Measurements from ENCODE around the gene SIL1. TPM values are rescaled to one million over a fixed set of nuclear protein-coding genes. Genes with fewer than 3 reads are reported as not detected.

The SIL1 gene
- total and polyA plus RNA-seq, 8 donors: 22.2 to 83.6 (median 33.4) TPM

DNA sequence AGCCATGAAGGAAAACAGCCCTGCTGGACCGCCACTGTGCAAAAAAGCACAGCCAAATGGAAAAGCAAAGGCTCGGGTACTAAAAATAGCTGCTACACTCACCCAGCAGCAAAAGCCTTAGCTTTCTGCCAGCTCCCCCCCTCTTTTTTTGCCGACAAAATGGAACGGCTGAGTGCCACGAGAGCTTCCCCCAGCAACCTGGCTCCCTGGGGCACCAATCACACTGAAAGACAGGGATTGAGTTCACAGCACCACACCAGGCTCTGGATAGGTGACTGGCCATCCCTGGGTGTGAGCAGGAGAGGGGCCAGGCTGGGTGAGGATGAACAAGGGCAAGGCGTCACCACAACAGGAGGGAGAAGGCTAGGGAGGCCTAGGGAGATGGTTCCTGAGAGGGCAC lies 66.7 kb downstream of the SIL1 start:
- peak overlapping the region in 3 of 4 donors; percentile 3 to 7 (median 5) for H3K4me3 ChIP-seq
- H3K4me1 ChIP-seq: peaks cover 26 to 71% (median 37%) of the 10 kb centered on the region in 4 donors
- intact Hi-C loops (cut with DNase I; ENCODE audit: low total_unique reads): no loop called here
- 19 to 32% (median 27%) methylated on average over 6 of the region's 6 CpGs for WGBS, 5 donors
- peak overlapping the region; percentile 72 to 91 (median 82) for H3K27ac ChIP-seq
- TF ChIP-seq, protein P1, sequence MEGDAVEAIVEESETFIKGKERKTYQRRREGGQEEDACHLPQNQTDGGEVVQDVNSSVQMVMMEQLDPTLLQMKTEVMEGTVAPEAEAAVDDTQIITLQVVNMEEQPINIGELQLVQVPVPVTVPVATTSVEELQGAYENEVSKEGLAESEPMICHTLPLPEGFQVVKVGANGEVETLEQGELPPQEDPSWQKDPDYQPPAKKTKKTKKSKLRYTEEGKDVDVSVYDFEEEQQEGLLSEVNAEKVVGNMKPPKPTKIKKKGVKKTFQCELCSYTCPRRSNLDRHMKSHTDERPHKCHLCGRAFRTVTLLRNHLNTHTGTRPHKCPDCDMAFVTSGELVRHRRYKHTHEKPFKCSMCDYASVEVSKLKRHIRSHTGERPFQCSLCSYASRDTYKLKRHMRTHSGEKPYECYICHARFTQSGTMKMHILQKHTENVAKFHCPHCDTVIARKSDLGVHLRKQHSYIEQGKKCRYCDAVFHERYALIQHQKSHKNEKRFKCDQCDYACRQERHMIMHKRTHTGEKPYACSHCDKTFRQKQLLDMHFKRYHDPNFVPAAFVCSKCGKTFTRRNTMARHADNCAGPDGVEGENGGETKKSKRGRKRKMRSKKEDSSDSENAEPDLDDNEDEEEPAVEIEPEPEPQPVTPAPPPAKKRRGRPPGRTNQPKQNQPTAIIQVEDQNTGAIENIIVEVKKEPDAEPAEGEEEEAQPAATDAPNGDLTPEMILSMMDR (IDR thresholded peaks at IDR 0.05): no peak
- TF ChIP-seq POLR2AphosphoS5 (IDR thresholded peaks at IDR 0.05) (no peak), POLR2A (IDR thresholded peaks at IDR 0.05) (no peak), EP300 (IDR thresholded peaks at IDR 0.05) (no peak)
- DNase-seq: peak; percentile 54 to 83
- H3K36me3 ChIP-seq: peaks cover 0 to 11% (median 8%) of the 10 kb centered on the region in 4 donors
- H3K27me3 ChIP-seq: no peaks in the 10 kb centered on the region
- H3K9me3 ChIP-seq: no peaks in the 10 kb centered on the region

DNA sequence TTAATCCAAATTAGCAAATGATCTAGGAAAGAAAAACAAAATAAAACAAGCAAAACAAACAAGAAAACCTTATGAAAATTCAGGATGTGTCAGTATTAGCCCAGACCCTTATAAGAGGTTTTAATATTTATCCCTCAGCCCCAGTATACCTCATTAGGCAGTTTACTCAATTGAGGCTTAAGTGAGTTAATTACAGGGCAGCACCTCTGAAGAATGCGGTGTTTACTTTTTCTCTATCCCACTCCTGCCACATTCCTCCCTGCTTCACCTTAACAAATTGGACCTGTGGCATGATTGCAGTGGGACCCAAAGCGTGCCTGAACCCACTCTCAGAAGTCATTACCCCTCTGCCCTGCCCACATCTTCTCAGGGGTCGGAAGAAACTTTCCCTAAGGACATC lies 67.1 kb downstream of the SIL1 start:
- Histone ChIP-seq H3K4me3 (peak overlapping the region in 3 of 4 donors; percentile 3 to 7 (median 5)), H3K36me3 (peaks cover 0 to 13% (median 11%) of the 10 kb centered on the region in 4 donors), H3K4me1 (peaks cover 26 to 71% (median 38%) of the 10 kb centered on the region in 4 donors), H3K9me3 (no peaks in the 10 kb centered on the region), H3K27me3 (no peaks in the 10 kb centered on the region), H3K27ac (peak overlapping the region; percentile 72 to 91 (median 82))
- no peak for DNase-seq
- 23 to 35% (median 28%) methylated on average over 3 of the region's 3 CpGs for WGBS, 5 donors
- TF ChIP-seq POLR2A (IDR thresholded peaks at IDR 0.05): no peak
- TF ChIP-seq, protein P1 (IDR thresholded peaks at IDR 0.05): no peak
- TF ChIP-seq POLR2AphosphoS5 (IDR thresholded peaks at IDR 0.05): no peak
- intact Hi-C loops (cut with DNase I; ENCODE audit: low total_unique reads): no loop called here

DNA sequence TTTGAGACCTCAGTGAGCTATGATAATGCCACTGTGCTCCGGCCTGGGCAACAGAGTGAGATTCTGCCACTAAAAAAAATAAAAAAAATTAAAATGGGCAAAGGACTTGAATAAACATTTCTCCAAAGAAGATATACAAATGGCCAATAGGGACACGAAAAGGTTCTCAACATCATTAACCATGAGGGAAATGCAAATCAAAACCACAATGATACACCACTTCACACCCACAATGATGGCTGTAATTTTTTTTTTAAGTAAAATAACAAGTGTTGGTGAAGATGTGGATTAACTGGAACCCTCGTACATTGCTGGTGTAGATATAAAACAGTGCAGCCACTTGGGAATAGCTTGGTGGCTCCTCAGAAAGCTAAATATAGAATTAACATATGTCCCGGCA lies 68.0 kb downstream of the SIL1 start:
- no peaks in the 10 kb centered on the region for H3K9me3 ChIP-seq
- DNase-seq: no peak
- no peaks in the 10 kb centered on the region for H3K27me3 ChIP-seq
- peak overlapping the region in 2 of 5 donors; percentile 87 to 91 for H3K27ac ChIP-seq
- no peak overlapping the region for H3K4me3 ChIP-seq
- intact Hi-C loops (cut with DNase I; ENCODE audit: low total_unique reads): no loop called here
- TF ChIP-seq, protein P1 (IDR thresholded peaks at IDR 0.05): no peak
- TF ChIP-seq POLR2AphosphoS5 (IDR thresholded peaks at IDR 0.05) (no peak), POLR2A (IDR thresholded peaks at IDR 0.05) (no peak), EP300 (IDR thresholded peaks at IDR 0.05) (no peak)
- peaks cover 26 to 63% (median 38%) of the 10 kb centered on the region in 4 donors for H3K4me1 ChIP-seq
- WGBS, 5 donors: 82 to 93% (median 90%) methylated on average over 4 of the region's 4 CpGs
- peaks cover 0 to 20% (median 18%) of the 10 kb centered on the region in 4 donors for H3K36me3 ChIP-seq

DNA sequence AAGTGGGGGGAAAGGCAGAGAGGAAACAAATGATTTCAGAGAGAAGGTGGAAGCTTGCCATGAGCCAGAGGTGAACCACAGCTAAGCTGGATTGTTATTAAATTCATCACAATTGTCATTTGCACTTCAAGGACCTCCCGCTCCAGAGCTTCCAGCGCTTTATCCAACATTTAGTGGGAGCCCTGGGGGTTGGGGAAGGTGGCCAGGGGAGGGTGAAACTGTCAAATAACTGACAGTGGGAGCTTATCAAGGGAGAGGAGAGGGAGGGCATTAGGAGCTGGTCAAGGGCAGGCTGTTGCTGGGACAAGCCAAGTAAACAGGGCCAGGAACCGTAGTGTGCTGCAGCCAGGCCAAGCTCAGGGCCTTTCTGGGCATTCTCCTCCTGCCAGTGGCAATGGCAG lies 71.5 kb downstream of the SIL1 start:
- Histone ChIP-seq H3K4me1 (peaks cover 9 to 31% (median 16%) of the 10 kb centered on the region in 4 donors), H3K27ac (peak overlapping the region in 3 of 5 donors; percentile 45 to 66 (median 52)), H3K4me3 (no peak overlapping the region), H3K27me3 (no peaks in the 10 kb centered on the region), H3K9me3 (no peaks in the 10 kb centered on the region), H3K36me3 (peaks cover 0 to 33% (median 26%) of the 10 kb centered on the region in 4 donors)
- intact Hi-C loops (cut with DNase I; ENCODE audit: low total_unique reads): no loop called here
- WGBS, 5 donors: 58 to 76% (median 68%) methylated on average over 3 of the region's 3 CpGs
- no peak for DNase-seq
- no peak for TF ChIP-seq POLR2A (IDR thresholded peaks at IDR 0.05)
- TF ChIP-seq POLR2AphosphoS5 (IDR thresholded peaks at IDR 0.05): no peak

DNA sequence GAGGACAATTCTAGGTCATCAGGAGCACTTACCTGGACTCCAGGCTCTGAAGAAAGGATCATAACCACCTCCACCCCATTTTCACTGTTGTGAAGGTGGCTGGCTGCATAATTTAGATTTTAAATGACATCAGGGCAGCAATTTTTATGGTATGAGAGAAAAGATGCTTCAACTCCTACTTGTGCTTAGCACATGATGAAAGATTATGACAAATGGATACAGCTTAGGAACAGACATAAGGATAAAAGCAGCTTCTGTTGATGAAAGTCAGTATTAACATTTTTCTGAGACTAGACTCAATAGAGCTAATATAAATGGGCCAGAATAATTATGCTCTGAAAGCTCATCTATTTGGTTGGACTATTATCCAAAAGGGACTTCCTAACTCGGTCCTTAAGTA lies 72.2 kb downstream of the SIL1 start:
- no peaks in the 10 kb centered on the region for H3K27me3 ChIP-seq
- TF ChIP-seq, protein P1 (IDR thresholded peaks at IDR 0.05): no peak
- TF ChIP-seq POLR2AphosphoS5 (IDR thresholded peaks at IDR 0.05): no peak
- TF ChIP-seq EP300 (IDR thresholded peaks at IDR 0.05): no peak
- TF ChIP-seq POLR2A (IDR thresholded peaks at IDR 0.05): no peak
- H3K9me3 ChIP-seq: no peaks in the 10 kb centered on the region
- no peak for DNase-seq
- H3K4me1 ChIP-seq: peaks cover 2 to 24% (median 9%) of the 10 kb centered on the region in 4 donors
- intact Hi-C loops (cut with DNase I; ENCODE audit: low total_unique reads): no loop called here
- H3K36me3 ChIP-seq: peaks cover 0 to 41% (median 33%) of the 10 kb centered on the region in 4 donors
- no peak overlapping the region for H3K4me3 ChIP-seq
- 55 to 83% (median 73%) methylated on average over 1 of the region's 1 CpG for WGBS, 5 donors
- H3K27ac ChIP-seq: peak overlapping the region in 2 of 5 donors; percentile 52 to 66
